Left renal pelvis (tissue), 4 donors: Measurements from ENCODE around the gene SPATA24. TPM values are rescaled to one million over a fixed set of nuclear protein-coding genes. Genes with fewer than 3 reads are reported as not detected.
"Not testable (repeated sequence)": the region's sequence is repeated elsewhere in the genome, so short reads cannot be mapped to it uniquely, and the experiment has no call there.

Experiments
- DNase-seq, 4 donors: peaks; one replicate each; pipeline ENCODE4 v3.0.0-alpha.2; 2013; ENCODE audit warnings: low read depth in 4 of 4, low spot score in 3 of 4
- polyA plus RNA-seq, 4 donors: library from polyadenylated mRNA; unstranded; fragments of 120-200 nt; gene quantifications; one replicate each; pipeline ENCODE4 v1.2.1, GENCODE V29; 2013; ENCODE audit not compliant: insufficient read length in 4 of 4

The SPATA24 gene
- polyA plus RNA-seq, 4 donors = 2.7 to 14.4 (median 11.6) TPM

DNA sequence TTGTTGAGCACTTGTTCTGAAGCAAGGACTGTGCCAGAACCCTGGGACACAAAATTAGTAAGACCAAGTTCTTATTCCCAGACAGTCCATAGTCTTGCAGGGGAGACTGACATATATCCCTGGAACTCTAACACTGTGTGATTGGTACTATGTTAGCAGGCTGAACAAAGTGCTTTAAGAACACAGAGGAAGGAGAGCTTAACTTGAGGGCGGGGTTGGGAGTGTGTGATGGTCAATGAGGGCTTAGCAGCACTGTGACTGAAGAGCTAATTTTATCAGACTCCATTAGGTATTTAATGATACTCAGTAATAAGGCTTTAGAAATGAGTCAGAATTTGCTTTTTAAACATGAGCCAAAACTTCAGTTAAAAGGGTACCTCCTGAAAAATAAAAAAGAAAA, 14.9 kb upstream of the SPATA24 start:
- no peak for DNase-seq

DNA sequence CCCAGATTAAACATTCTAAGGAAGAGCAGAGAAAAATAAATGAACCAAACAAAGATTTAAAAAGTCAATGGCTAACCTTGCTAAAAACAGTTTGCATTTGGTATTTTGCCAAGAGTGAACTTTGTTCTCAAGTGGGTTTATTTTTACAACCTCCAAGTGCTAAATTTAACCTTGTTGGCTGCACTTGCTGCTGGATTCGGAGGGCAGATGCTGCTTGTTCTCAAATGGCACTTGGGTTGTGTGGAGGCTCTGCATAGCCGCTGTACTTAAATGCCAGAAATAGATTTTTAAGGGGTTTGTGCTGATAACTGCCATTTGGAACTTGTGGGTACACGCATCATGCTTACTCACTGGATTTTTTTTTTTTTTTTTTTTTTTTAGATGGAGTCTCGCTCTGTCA, 13.3 kb upstream of the SPATA24 start:
- no peak for DNase-seq

DNA sequence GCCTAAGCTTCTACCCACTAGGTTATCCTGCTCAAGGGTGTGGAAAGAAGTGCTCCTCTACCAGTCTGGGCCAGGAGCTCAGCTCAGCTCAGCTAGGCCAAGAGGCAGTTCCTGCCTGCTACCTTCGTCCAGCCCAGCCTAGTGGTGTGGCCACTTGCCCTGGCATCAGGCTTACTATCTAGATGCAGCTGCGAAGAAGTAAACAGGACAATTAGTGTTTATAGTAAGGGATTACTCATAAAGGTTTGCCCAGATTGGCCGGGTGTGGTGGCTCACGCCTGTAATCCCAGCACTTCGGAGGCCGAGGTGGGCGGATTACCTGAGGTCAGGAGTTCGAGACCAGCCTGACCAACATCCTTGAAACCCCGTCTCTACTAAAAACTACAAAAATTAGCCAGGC, 12.8 kb upstream of the SPATA24 start:
- DNase-seq = no peak

DNA sequence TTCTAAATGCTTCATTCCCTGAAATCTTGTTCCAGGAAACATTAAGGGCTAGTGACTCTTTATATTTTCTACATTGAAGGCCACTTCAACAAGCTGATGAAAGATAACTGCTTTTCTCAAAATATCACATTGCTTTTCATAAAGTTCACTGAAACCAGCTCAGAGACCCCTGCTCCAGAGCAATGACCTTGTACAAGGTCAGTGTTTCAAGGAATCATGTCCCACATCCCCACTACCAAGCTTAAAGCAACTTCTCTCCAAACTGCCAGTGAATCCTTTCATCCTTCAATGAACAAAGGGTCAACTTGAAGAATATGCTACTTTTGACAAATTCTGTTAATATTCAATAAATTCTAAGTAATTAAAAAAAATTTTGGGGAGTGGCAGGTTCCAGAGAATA, 12.0 kb upstream of the SPATA24 start:
- no peak for DNase-seq

DNA sequence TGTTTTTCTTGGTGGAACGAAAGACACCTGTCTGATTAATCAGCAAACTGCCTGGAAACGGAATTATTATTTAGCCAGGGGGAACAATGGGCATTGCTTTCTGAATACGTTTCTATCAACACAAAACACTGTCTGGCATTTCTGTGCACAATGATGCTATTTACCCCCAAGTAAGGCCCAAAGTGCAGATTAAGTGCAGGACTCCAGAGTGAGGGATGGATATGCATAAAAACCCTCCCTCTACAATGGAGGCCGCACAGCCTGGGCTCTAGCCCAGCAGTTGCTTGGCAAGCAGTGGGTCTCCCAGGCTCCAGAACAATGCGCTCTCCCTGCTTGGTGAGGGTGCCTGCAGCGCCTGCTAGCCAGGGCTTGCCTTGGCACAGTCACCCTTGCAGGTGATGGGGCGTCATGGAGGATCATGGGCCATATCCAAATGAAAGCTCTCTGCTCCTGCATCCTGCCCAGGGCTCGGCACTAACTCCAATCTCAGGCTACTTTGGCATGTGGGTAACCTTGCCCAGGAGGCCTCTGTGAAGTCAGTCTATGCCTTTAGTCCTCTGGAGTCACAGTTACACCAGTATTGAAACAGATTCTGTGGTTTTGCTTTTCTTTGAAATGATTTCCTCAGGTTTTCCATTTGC, 11.5 kb upstream of the SPATA24 start:
- no peak for DNase-seq

DNA sequence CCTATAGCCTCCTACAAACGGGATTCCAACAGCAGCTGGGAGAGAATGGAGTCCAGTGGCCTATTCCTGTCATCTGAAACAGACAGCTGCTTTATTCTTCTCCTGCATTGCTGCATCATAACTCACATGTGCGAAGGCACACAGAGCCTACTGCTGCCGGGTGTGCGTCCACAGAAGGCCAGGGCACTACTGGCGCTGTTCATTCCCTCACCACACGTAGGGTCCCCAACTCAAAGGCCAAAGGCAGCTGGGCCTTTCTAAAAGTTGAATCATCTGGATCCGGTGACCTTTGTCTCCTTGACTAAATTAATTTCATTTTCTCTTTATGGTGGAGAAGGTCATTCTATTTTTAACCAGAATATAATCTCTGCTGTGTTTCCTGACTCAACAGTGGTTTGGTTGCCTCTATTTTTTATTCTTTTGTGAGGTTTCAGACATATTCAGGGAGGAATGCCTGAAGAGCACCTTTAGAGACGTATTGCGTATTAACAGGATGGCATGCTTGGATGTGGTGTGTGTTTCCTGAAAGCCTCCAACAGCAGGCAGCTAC, 10.8 kb upstream of the SPATA24 start:
- DNase-seq = no peak

DNA sequence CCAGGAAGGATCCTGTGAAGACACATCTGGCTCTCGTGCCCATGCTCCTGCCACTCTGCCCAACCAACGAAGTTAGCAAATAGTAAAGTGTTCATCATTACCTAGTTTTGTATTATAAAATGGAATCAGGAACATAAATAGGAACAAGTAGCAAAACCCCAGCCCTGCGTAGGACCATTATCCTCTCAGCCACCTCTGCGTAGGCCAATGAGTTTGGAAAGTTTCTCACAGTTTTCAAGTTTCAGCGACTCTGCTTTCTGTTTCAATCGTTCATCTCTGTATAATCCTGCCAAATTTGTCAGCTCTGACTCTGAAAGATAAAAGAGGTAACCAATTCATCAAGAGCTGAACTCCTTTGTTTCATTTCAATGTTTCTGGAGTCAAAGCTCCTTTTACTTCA, 10.1 kb upstream of the SPATA24 start:
- no peak for DNase-seq

DNA sequence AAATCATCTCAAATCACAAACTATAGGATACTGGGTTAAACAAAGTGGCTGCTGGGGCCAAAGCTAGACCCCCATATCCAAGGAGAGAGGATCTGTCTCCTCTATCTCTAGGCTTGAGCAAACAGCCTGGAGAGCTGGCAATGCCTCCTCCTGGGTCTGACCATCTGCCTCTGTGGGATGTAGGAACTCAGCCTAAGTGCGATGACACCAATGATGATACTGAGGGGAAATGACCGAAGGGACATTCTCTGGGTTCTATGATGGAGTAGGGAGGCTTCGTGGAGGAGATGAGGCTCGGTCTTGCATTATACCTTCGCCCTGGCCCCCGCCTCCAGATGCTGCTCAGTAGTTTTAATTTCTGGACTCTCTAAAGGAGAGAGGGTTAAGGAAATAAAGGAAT, 9.3 kb upstream of the SPATA24 start:
- no peak for DNase-seq

DNA sequence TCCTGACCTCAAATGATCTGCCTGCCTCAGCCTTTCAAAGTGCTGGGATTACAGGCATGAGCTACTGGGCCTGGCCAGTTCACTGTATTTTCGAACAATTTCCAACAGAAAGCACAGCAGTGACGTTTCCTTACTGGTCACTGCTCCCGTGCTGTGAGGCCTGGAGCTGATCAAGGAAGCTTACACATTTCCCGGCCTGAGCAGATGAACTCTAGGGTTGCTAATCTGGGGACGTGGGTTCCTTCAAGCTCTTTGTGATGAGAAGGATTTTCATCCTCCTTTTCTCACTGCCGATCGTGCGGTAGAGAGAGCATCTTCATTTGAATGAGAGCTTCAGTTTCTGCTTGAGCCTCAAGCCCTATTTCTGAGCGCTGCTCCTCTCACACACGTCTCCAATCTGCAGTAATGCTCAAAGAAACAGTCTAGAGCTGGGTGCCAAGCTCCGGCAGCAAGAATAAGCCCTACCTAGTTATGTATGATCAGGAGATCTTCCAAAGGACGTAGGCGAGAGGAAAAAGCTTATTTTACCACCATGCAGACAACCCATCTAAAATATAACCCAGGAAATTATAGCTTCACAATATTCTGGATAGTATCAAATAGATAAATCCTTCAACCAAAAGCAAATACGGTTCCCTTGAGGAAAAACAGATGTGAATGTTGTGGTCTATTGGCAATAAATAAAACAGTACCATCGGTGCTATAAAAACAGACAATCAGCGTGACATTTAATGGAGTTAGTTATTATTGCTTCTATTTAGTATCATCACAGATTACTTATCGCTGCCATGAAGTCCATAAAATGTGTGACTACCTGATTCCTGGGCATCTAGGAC, 7.3 kb upstream of the SPATA24 start:
- DNase-seq = no peak

DNA sequence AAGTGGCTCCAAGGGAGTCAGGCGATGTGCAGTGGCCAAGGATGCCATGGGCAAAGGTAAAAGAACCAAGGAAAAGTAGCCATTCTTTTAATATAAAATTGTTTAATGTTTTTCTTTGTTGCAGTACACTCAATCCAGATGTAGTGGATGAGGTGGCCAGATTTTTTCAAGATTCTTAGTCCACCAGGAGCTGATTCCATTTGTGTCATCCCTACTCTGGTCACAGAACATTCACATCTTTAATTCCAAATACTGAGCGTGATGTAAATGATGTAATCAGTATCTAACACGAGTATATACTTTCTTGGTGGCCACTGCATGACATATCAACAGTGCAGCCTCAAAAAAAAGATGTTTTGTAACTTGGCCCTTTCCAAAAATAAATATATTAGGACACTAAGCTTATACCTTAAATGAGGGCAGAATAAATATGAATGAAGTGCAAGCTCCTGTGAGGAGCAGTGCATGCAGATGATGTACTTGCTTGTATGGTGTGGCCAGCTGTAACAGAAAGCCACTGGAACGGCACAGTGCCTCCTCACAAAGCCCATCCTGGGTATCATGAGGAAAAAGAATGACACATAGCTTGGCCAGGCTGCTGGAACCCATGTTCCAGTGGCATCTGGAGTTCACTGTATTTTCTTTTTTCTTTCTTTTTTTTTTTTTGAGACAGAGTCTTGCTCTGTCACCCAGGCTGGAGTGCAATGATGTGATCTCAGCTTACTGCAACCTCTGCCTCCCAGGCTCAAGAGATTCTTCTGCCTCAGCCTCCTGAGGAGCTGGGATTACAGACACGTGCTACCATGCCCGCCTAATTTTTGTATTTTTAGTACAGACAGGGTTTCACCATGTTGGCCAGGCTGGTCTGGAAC, 6.5 kb upstream of the SPATA24 start:
- DNase-seq = no peak

DNA sequence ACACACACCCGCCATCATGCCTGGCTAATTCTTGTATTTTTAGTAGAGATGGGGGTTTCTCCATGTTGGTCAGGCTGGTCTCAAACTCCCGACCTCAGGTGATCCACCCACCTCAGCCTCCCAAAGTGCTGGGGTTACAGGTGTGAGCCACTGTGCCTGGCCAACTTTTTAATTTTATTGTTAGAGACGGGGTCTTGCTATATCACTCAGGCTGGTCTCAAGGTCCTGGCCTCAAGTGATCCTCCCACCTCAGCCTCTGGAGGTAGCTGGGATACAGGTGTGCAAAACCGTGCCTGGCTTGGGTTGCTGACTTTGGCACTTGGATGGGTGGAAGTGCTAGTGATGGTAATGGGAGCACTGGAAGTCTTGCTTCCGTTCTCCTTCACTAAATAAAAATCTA, 5.2 kb upstream of the SPATA24 start:
- not testable (repeated sequence) for DNase-seq

DNA sequence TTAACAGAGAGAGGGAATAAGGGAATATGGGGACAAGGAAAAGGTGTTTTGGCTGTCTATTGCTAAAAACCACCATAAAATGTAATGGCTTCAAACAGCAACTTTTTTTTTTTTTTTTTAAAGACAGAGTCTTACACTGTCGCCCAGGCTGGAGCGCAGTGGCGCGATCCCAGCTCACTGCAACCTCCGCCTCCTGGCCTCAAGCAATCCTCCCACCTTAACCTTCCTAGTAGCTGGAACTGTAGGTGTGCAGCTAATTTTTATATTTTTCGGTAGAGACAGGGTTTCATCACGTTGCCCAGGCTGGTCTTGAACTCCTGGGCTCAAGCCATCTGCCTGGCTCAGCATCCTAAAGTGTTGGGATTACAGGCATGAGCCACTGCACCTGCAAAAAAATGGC, 4.3 kb upstream of the SPATA24 start:
- DNase-seq = no peak

DNA sequence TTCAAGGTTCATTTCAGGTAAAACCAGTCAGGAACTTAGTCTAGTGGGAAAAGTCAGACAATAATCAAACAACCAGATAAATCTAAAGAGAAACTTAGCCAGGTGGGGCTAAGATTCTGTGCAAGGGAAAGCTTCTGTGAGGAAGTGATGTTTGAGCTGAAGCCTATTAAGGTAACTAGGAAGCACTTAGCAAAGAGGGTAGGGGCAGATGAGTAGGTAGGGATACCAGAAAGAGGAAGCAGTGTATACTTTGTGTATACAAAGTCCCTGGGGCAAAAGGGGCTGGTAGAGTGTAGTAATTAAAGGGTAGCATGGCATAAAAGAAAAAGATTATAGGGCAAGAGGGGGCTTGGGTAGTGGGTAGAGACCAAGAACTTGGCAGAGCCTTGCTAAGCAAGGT, 3.6 kb upstream of the SPATA24 start:
- no peak for DNase-seq

DNA sequence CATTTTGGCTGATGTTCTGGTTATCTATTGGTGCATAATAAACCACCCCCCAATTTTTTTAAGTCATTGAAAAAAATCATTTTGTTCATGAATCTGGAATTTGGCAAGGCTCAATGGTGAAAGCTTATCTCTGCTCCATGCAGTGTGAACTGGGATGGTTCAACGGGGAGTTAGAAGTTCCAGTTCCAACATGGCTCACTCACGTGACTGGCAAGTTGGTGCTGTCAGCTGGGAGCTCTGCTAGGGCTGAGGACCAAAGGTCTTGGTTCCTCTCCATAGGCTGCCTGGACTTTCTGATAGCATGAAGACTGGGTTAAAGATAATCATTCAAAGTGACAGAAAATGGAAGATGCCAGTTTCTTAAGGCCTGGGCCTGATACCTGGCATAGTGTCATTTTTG, 3.1 kb upstream of the SPATA24 start:
- DNase-seq = no peak

DNA sequence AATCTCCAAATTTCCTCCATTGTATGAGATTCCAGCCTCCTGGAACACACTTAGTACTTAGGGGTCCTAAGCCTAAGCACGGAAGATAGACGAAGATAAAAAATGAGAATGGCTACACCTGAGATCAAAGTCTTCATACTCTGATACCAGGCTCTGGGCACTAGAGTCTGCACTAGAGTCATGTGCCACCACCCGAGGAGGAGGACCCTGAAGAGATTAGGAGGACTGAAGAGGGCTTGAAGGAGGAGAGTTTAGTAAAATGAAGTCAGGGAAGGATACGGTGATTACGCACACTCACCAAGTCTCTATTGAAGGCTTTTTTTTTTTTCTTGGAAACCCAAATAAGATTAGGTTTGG, 573 bp upstream of the SPATA24 start:
- no peak for DNase-seq

DNA sequence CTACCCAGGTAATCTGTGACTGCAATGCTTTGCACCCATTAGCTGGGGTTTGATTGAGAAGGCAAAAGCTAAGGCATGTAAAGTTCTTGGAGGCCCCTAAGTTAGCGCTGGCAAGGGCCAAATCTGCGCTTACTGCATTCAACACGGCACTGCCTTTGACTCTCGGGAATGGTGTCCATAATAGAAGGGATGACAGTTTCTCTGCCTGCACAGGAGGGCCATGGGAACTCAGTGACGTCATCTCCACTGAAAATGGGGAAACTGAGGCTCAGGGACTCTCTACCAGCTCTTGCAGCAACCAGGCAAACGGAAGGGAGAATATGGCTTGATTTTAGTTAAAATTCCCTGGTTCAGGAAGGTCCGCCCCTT, 487 bp downstream of the SPATA24 start:
- DNase-seq = no peak

DNA sequence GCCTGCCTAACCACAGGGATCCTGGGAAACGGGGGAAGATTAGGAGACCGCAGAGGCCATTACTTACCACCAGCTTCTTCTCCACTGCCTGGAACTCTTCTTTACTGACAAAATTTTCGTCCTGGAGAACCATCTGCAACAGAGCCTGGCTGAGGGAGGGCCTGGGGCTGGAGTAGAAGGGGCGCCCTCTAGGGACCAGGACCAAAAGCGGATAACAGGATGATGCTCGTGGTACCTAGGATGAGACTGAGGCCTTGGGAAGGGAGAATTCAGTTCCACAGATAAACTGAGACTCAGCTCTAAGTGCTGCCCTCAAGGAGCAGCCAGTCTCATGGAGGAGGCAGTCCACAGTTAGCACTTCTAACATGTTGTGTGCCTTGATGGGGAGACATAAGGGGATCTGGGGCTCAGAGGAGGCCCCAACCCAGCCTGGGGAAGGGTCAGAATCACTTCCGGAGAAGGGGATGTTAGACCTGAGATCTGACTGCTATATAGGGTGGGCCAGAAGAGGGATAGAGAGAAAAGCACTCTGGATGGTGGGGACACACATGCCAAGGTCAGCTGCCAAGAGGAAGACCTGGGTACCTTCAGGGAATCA, 1.2 kb downstream of the SPATA24 start:
- no peak for DNase-seq

DNA sequence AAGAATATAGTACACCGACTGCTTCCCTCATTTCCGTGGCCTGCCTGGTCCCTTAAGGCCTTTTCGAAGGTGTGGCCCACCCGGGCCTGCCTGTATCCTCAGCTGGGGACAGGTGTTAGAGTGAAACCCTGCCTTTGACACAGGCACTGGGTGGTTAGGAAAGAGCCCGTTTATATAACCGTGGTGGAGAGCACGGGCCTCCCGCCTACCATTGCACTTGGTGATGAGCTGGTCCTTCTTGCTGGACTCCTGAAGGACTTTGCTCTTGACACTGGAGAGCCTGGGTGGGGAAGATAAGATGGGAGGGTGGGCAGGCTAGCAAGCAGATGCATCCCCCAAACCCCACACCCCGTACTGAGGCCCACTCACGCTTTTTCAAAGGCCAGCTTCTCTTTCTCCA, 2.3 kb downstream of the SPATA24 start:
- DNase-seq = no peak

DNA sequence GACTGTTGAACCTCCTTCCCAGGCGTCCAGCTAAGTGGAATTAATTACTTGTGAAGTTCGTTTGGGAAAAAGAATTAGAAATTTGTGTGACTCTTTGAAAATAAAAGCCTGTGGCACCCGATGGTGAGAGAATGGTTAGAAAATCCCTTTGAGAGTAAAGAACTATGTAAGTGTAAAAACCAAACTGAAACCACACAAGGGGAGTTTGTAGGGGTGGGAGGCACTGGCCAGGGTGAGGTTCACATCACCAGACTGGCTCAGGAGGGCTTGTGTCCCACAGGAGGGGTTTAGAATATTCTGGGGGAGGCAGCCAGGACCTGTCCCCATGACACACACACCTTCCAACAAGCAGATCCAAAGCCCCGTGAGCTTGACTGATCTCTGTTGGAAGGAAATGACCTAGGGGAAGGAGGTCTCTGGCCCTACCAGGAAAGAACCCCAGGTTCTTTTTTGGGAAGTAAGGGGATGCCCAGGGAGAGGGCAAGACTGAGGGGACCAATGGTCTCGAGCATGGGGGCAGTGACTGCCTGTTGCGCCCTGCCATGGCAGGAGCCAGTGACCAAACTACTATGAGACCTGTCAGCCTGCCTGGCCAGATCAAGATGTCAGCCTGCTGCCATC, 4.3 kb downstream of the SPATA24 start:
- DNase-seq = no peak

DNA sequence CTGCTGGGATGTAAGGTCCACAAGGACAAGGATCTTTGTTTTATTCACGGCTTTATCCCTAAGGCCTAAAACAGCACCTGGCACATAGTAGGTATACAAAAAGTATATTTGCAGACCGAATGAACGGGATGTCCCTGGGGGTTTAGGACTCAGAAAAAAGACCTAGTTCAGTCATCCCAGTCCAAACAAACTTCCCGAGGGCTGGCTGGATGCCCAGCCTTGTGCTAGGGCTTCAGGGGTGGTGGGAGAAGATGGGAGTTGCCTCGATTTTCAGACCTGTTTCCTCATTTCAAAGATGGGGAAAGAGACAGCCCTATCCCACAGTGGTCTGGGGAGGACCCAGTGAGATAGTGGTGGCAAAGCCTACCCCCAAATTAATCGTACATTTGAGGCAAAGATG, 6.0 kb downstream of the SPATA24 start:
- DNase-seq = no peak

DNA sequence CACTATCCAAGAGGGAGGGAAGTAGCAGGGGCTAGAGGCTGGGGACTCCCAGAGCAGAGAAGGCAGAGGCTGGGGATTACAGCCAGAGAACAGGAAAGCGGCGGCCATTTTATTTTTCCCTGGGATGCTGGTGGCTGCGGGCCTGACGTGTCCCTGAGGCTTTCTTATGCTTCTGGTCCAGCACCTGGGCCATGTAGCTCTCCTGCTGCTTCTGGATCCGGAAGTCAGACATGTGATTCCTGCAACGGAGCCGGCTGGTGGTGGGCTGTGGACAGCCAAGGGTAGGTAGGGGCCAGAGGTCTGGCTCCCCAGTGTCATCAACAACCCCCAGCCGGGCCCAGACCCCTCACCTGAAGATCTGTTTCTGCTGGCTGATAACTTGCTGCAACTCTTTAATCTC, 7.2 kb downstream of the SPATA24 start:
- DNase-seq = no peak
